ENCODE data around the gene EYS. TPM values are rescaled to one million over a fixed set of nuclear protein-coding genes. Genes with fewer than 3 reads are reported as not detected.
"Not testable (repeated sequence)": the region's sequence is repeated elsewhere in the genome, so short reads cannot be mapped to it uniquely, and the experiment has no call there.

The EYS gene
- total and polyA plus RNA-seq, 4 donors: not detected

- no peak overlapping the region for H3K27ac ChIP-seq (ENCODE audit: low read depth in 1 of 2, low read length in 2 of 2)
- no peaks in the 10 kb centered on the region for H3K9me3 ChIP-seq (ENCODE audit: control insufficient read depth, low read length)
- 71 to 81% methylated on average over 3 of the region's 3 CpGs for WGBS, 2 donors
- no peaks in the 10 kb centered on the region for H3K4me1 ChIP-seq (ENCODE audit: control insufficient read depth in 1 of 2, insufficient read depth in 2 of 2, low read length in 2 of 2)
- intact Hi-C loops (cut with DNase I): no loop called here
- ATAC-seq (ENCODE audit: low FRiP score): no peak
- H3K36me3 ChIP-seq (ENCODE audit: control insufficient read depth in 1 of 2, insufficient read depth in 2 of 2, low read length in 1 of 2): no peaks in the 10 kb centered on the region
- no peaks in the 10 kb centered on the region for H3K27me3 ChIP-seq (ENCODE audit: control insufficient read depth in 1 of 2, insufficient read depth in 2 of 2, low read length in 1 of 2)
- DNase-seq: no peak
- no peak overlapping the region for H3K4me3 ChIP-seq (ENCODE audit: low read length in 2 of 2)
Observed at GRCh38 chr6:65410309-65410708, 296.7 kb downstream of the EYS start.

GRCh38 chr6:65402564-65402963 lies 304.5 kb downstream of the EYS start:
- intact Hi-C loops (cut with DNase I): no loop called here
- Histone ChIP-seq H3K27me3 (ENCODE audit: control insufficient read depth in 1 of 2, insufficient read depth in 2 of 2, low read length in 1 of 2) (no peaks in the 10 kb centered on the region), H3K27ac (ENCODE audit: low read depth in 1 of 2, low read length in 2 of 2) (no peak overlapping the region), H3K36me3 (ENCODE audit: control insufficient read depth in 1 of 2, insufficient read depth in 2 of 2, low read length in 1 of 2) (no peaks in the 10 kb centered on the region), H3K9me3 (ENCODE audit: control insufficient read depth, low read length) (no peaks in the 10 kb centered on the region), H3K4me3 (ENCODE audit: low read length in 2 of 2) (no peak overlapping the region), H3K4me1 (ENCODE audit: control insufficient read depth in 1 of 2, insufficient read depth in 2 of 2, low read length in 2 of 2) (no peaks in the 10 kb centered on the region)
- DNase-seq (no peak), ATAC-seq (ENCODE audit: low FRiP score) (no peak)

- Histone ChIP-seq H3K27me3 (ENCODE audit: control insufficient read depth in 1 of 2, insufficient read depth in 2 of 2, low read length in 1 of 2) (no peaks in the 10 kb centered on the region), H3K9me3 (ENCODE audit: control insufficient read depth, low read length) (no peaks in the 10 kb centered on the region), H3K4me1 (ENCODE audit: control insufficient read depth in 1 of 2, insufficient read depth in 2 of 2, low read length in 2 of 2) (no peaks in the 10 kb centered on the region), H3K4me3 (ENCODE audit: low read length in 2 of 2) (no peak overlapping the region), H3K36me3 (ENCODE audit: control insufficient read depth in 1 of 2, insufficient read depth in 2 of 2, low read length in 1 of 2) (no peaks in the 10 kb centered on the region), H3K27ac (ENCODE audit: low read depth in 1 of 2, low read length in 2 of 2) (no peak overlapping the region)
- WGBS, 2 donors: 78 to 82% methylated on average over 1 of the region's 1 CpG
- DNase-seq (no peak), ATAC-seq (ENCODE audit: low FRiP score) (no peak)
- intact Hi-C loops (cut with DNase I): no loop called here
Observed at GRCh38 chr6:65399355-65400084, 307.5 kb downstream of the EYS start.

GRCh38 chr6:65398851-65399250 lies 308.2 kb downstream of the EYS start:
- DNase-seq (no peak), ATAC-seq (ENCODE audit: low FRiP score) (no peak)
- no peaks in the 10 kb centered on the region for H3K36me3 ChIP-seq (ENCODE audit: control insufficient read depth in 1 of 2, insufficient read depth in 2 of 2, low read length in 1 of 2)
- no peaks in the 10 kb centered on the region for H3K27me3 ChIP-seq (ENCODE audit: control insufficient read depth in 1 of 2, insufficient read depth in 2 of 2, low read length in 1 of 2)
- H3K4me1 ChIP-seq (ENCODE audit: control insufficient read depth in 1 of 2, insufficient read depth in 2 of 2, low read length in 2 of 2): no peaks in the 10 kb centered on the region
- no peaks in the 10 kb centered on the region for H3K9me3 ChIP-seq (ENCODE audit: control insufficient read depth, low read length)
- H3K27ac ChIP-seq (ENCODE audit: low read depth in 1 of 2, low read length in 2 of 2): no peak overlapping the region
- H3K4me3 ChIP-seq (ENCODE audit: low read length in 2 of 2): no peak overlapping the region
- WGBS, 2 donors: 89 to 92% methylated on average over 2 of the region's 2 CpGs
- intact Hi-C loops (cut with DNase I): no loop called here

- intact Hi-C loops (cut with DNase I): no loop called here
- H3K27ac ChIP-seq (ENCODE audit: low read depth in 1 of 2, low read length in 2 of 2): no peak overlapping the region
- H3K27me3 ChIP-seq (ENCODE audit: control insufficient read depth in 1 of 2, insufficient read depth in 2 of 2, low read length in 1 of 2): no peaks in the 10 kb centered on the region
- 47 to 49% methylated on average over 4 of the region's 4 CpGs for WGBS, 2 donors
- H3K4me1 ChIP-seq (ENCODE audit: control insufficient read depth in 1 of 2, insufficient read depth in 2 of 2, low read length in 2 of 2): no peaks in the 10 kb centered on the region
- no peak overlapping the region for H3K4me3 ChIP-seq (ENCODE audit: low read length in 2 of 2)
- ATAC-seq (ENCODE audit: low FRiP score): no peak
- H3K36me3 ChIP-seq (ENCODE audit: control insufficient read depth in 1 of 2, insufficient read depth in 2 of 2, low read length in 1 of 2): no peaks in the 10 kb centered on the region
- no peaks in the 10 kb centered on the region for H3K9me3 ChIP-seq (ENCODE audit: control insufficient read depth, low read length)
- no peak for DNase-seq
Observed at GRCh38 chr6:65350530-65350929, 356.5 kb downstream of the EYS start.

- H3K4me1 ChIP-seq (ENCODE audit: control insufficient read depth in 1 of 2, insufficient read depth in 2 of 2, low read length in 2 of 2); H3K27ac ChIP-seq (ENCODE audit: low read depth in 1 of 2, low read length in 2 of 2); H3K36me3 ChIP-seq (ENCODE audit: control insufficient read depth in 1 of 2, insufficient read depth in 2 of 2, low read length in 1 of 2); H3K27me3 ChIP-seq (ENCODE audit: control insufficient read depth in 1 of 2, insufficient read depth in 2 of 2, low read length in 1 of 2); ATAC-seq (ENCODE audit: low FRiP score); H3K9me3 ChIP-seq (ENCODE audit: control insufficient read depth, low read length); intact Hi-C loops (cut with DNase I); H3K4me3 ChIP-seq (ENCODE audit: low read length in 2 of 2); DNase-seq: not testable (repeated sequence)
- WGBS, 2 donors: 84 to 89% methylated on average over 7 to 8 of the region's 10 CpGs
Observed at GRCh38 chr6:65302655-65303054, 404.4 kb downstream of the EYS start.

- no peak for ATAC-seq (ENCODE audit: low FRiP score)
- Histone ChIP-seq H3K27me3 (ENCODE audit: control insufficient read depth in 1 of 2, insufficient read depth in 2 of 2, low read length in 1 of 2) (no peaks in the 10 kb centered on the region), H3K4me1 (ENCODE audit: control insufficient read depth in 1 of 2, insufficient read depth in 2 of 2, low read length in 2 of 2) (no peaks in the 10 kb centered on the region), H3K36me3 (ENCODE audit: control insufficient read depth in 1 of 2, insufficient read depth in 2 of 2, low read length in 1 of 2) (no peaks in the 10 kb centered on the region), H3K9me3 (ENCODE audit: control insufficient read depth, low read length) (no peaks in the 10 kb centered on the region), H3K27ac (ENCODE audit: low read depth in 1 of 2, low read length in 2 of 2) (no peak overlapping the region), H3K4me3 (ENCODE audit: low read length in 2 of 2) (no peak overlapping the region)
- intact Hi-C loops (cut with DNase I): no loop called here
- no peak for DNase-seq
- WGBS, 2 donors: 52 to 67% methylated on average over 2 of the region's 2 CpGs
Observed at GRCh38 chr6:65299236-65299635, 407.8 kb downstream of the EYS start.

GRCh38 chr6:65295812-65296211 lies 411.2 kb downstream of the EYS start:
- WGBS, 2 donors: 70 to 72% methylated on average over 4 of the region's 4 CpGs
- no peaks in the 10 kb centered on the region for H3K4me1 ChIP-seq (ENCODE audit: control insufficient read depth in 1 of 2, insufficient read depth in 2 of 2, low read length in 2 of 2)
- no peaks in the 10 kb centered on the region for H3K9me3 ChIP-seq (ENCODE audit: control insufficient read depth, low read length)
- ATAC-seq (ENCODE audit: low FRiP score): no peak
- no peak for DNase-seq
- intact Hi-C loops (cut with DNase I): no loop called here
- no peaks in the 10 kb centered on the region for H3K36me3 ChIP-seq (ENCODE audit: control insufficient read depth in 1 of 2, insufficient read depth in 2 of 2, low read length in 1 of 2)
- H3K27ac ChIP-seq (ENCODE audit: low read depth in 1 of 2, low read length in 2 of 2): no peak overlapping the region
- H3K4me3 ChIP-seq (ENCODE audit: low read length in 2 of 2): no peak overlapping the region
- no peaks in the 10 kb centered on the region for H3K27me3 ChIP-seq (ENCODE audit: control insufficient read depth in 1 of 2, insufficient read depth in 2 of 2, low read length in 1 of 2)

GRCh38 chr6:65289491-65289890 lies 417.5 kb downstream of the EYS start:
- no peaks in the 10 kb centered on the region for H3K27me3 ChIP-seq (ENCODE audit: control insufficient read depth in 1 of 2, insufficient read depth in 2 of 2, low read length in 1 of 2)
- H3K27ac ChIP-seq (ENCODE audit: low read depth in 1 of 2, low read length in 2 of 2): no peak overlapping the region
- H3K4me3 ChIP-seq (ENCODE audit: low read length in 2 of 2): no peak overlapping the region
- no peak for ATAC-seq (ENCODE audit: low FRiP score)
- no peaks in the 10 kb centered on the region for H3K36me3 ChIP-seq (ENCODE audit: control insufficient read depth in 1 of 2, insufficient read depth in 2 of 2, low read length in 1 of 2)
- no peaks in the 10 kb centered on the region for H3K4me1 ChIP-seq (ENCODE audit: control insufficient read depth in 1 of 2, insufficient read depth in 2 of 2, low read length in 2 of 2)
- DNase-seq: no peak
- 36 to 44% methylated on average over 2 of the region's 2 CpGs for WGBS, 2 donors
- no peaks in the 10 kb centered on the region for H3K9me3 ChIP-seq (ENCODE audit: control insufficient read depth, low read length)
- intact Hi-C loops (cut with DNase I): no loop called here
